ENCODE data around the gene KIF3A. TPM values are rescaled to one million over a fixed set of nuclear protein-coding genes. Genes with fewer than 3 reads are reported as not detected.

The KIF3A gene
- total RNA-seq (2014; rRNA removed; shearing (Covaris generic)) (10.5 and 11.2 TPM in 2 replicates), polyA plus RNA-seq (2016; fragmentation: Nextera tagmentation; extraction: Ambion mirVana) (15.4 and 19.7 TPM in 2 replicates)
- long read RNA-seq, partial matches to known transcripts = 13 of 13 reads
- long read RNA-seq, other reads (novel, unspliced or antisense) = 0 of 13 reads

GRCh38 chr5:132736853-132737833 is at the start of gene KIF3A:
TSS of gene KIF3A (minus strand) at chr5:132737546. CDS start at chr5:132737419, 127 bp downstream.
- Mint-ChIP-seq H3K27ac (no peak within 1 kb of the TSS), H3K4me1 (peaks cover 14% of the 10 kb centered on the region)
- H3K27ac ChIP-seq (ENCODE audit: low read depth) = no peak within 1 kb of the TSS

GRCh38 chr5:132787076-132787475 is 49.7 kb upstream of the KIF3A start:
- Histone ChIP-seq H3K4me2 (no peak overlapping the region), H4K20me1 (replicated peaks; ENCODE audit: insufficient read depth) (no peaks in the 10 kb centered on the region), H3K9me2 (ENCODE audit: insufficient read depth) (no peaks in the 10 kb centered on the region), H3K4me3 (no peak overlapping the region), H3K4me1 (ENCODE audit: insufficient read depth) (no peaks in the 10 kb centered on the region), H3K36me3 (ENCODE audit: insufficient read depth) (no peaks in the 10 kb centered on the region), H3K79me2 (replicated peaks; ENCODE audit: insufficient read depth) (no peaks in the 10 kb centered on the region), H2AFZ (no peak overlapping the region), H3K27me3 (ENCODE audit: insufficient read depth) (peaks cover 4% of the 10 kb centered on the region; the same call in 1 of the 2 replicates), H3K27ac (ENCODE audit: low read depth) (no peak overlapping the region), H3F3A (replicated peaks; ENCODE audit: low read depth) (no peaks in the 10 kb centered on the region)
- ATAC-seq (no peak), DNase-seq (ENCODE audit: low spot score) (no peak)
- Mint-ChIP-seq H3K4me3 (no peak overlapping the region), H3K27ac (no peak overlapping the region), H3K4me1 (peaks cover 11% of the 10 kb centered on the region), H3K36me3 (ENCODE audit: low read depth) (no peaks in the 10 kb centered on the region), H3K9me3 (no peaks in the 10 kb centered on the region), H3K27me3 (ENCODE audit: insufficient read depth, low read depth, poor library complexity) (peaks cover 12% of the 10 kb centered on the region)
- TF ChIP-seq STAT1 (IDR thresholded peaks at IDR 0.05; ENCODE audit: unreplicated experiment) = no peak
- TF ChIP-seq EZH2phosphoT487 (IDR thresholded peaks at IDR 0.05; ENCODE audit: unreplicated experiment) = no peak
- no peak for TF ChIP-seq ZNF462 (CRISPR knock-in tag; IDR thresholded peaks at IDR 0.05)
- no peak for TF ChIP-seq CREB1 (CRISPR knock-in tag; IDR thresholded peaks at IDR 0.05; ENCODE audit: low read depth)
- no peak for TF ChIP-seq EZH2 (IDR thresholded peaks at IDR 0.05; ENCODE audit: low read depth, unreplicated experiment)
- no peak for TF ChIP-seq ETS1 (IDR thresholded peaks at IDR 0.05)
- TF ChIP-seq NANOG (IDR thresholded peaks at IDR 0.05; ENCODE audit: borderline replicate concordance) = no peak
- no peak for TF ChIP-seq JUNB (IDR thresholded peaks at IDR 0.05; ENCODE audit: unreplicated experiment)
- no peak for TF ChIP-seq POLR2AphosphoS5 (IDR thresholded peaks at IDR 0.05; ENCODE audit: low read depth)
- no peak for TF ChIP-seq ZNF114 (CRISPR knock-in tag; IDR thresholded peaks at IDR 0.05)

More at GRCh38 chr5:132736853-132737833, at the start of gene KIF3A:
- DNase-seq (ENCODE audit: low spot score) (peak; percentile 99), ATAC-seq (peak; percentile 91)
- Histone ChIP-seq H4K20me1 (replicated peaks; ENCODE audit: insufficient read depth) (peaks cover 11% of the 10 kb centered on the region; the same call in 1 of the 2 replicates), H3K79me2 (replicated peaks; ENCODE audit: insufficient read depth) (peaks cover 11% of the 10 kb centered on the region), H3K4me3 (peak within 1 kb of the TSS; percentile 92), H3K4me2 (peak within 1 kb of the TSS; percentile 96), H3K9me2 (ENCODE audit: insufficient read depth) (no peaks in the 10 kb centered on the region), H3K4me1 (ENCODE audit: insufficient read depth) (peaks cover 6% of the 10 kb centered on the region; the same call in 1 of the 2 replicates), H3F3A (replicated peaks; ENCODE audit: low read depth) (no peaks in the 10 kb centered on the region), H3K36me3 (ENCODE audit: insufficient read depth) (no peaks in the 10 kb centered on the region), H2AFZ (peak within 1 kb of the TSS; percentile 99), H3K27me3 (ENCODE audit: insufficient read depth) (peaks cover 6% of the 10 kb centered on the region; the same call in 1 of the 2 replicates)
- no peaks in the 10 kb centered on the region for H3K36me3 Mint-ChIP-seq (ENCODE audit: low read depth)
- H3K27me3 Mint-ChIP-seq (ENCODE audit: insufficient read depth, low read depth, poor library complexity) = no peaks in the 10 kb centered on the region
- TF ChIP-seq CREB1 (CRISPR knock-in tag; IDR thresholded peaks at IDR 0.05; ENCODE audit: low read depth) (no peak), POLR2AphosphoS5 (IDR thresholded peaks at IDR 0.05; ENCODE audit: low read depth) (peak; percentile 88)
- peak within 1 kb of the TSS; percentile 84 for H3K4me3 Mint-ChIP-seq
- no peaks in the 10 kb centered on the region for H3K9me3 Mint-ChIP-seq
